GM19238 (cell line): Measurements from ENCODE around the gene CALML6.

Source experiments
- DNase-seq: peaks from one replicate; pipeline ENCODE4 v3.0.0; 2011; ENCODE audit warnings: low spot score; ENCODE audit not compliant: insufficient read length

The CALML6 gene

DNA sequence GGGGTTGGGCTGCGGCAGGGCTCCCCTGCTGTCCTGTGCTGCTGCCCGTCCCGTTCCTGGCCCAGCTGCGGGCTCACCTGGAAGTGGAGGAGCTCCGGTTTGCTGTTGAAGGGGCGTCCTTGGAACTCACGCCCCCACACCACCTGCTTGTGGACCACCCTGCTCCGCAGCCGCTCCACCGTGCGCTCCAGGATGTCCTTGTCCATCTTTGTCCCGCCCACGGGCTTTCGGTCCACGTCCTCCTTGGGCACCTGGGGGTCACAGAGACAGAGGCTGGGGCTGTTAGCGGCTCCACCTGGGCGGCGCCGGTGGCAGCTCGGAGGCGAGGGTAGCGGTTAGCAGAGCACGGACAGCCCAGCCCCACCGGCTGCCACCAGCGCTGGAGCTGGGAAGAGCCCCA is 49.8 kb downstream of the CALML6 start:
- DNase-seq = no peak

DNA sequence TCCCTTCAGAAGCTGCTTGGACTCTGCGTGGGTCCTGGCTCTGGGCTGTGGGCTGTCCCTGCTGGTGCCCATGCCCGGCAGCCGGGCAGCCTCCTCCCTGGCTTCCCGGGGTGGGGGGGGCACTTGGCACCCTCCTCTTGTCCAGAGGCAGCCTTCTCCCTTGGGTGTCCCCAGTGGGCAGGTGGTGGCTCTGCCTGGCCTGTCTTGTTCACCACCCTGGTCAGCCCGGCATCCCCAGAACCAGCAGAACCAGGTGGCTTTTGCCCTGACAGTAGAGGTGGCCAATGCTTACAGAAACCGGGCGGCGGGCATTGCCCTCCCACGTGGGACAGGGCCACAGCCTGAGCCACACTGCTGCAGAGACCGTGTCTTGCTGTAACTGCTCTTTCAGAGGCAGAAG is 50.5 kb downstream of the CALML6 start:
- no peak for DNase-seq

DNA sequence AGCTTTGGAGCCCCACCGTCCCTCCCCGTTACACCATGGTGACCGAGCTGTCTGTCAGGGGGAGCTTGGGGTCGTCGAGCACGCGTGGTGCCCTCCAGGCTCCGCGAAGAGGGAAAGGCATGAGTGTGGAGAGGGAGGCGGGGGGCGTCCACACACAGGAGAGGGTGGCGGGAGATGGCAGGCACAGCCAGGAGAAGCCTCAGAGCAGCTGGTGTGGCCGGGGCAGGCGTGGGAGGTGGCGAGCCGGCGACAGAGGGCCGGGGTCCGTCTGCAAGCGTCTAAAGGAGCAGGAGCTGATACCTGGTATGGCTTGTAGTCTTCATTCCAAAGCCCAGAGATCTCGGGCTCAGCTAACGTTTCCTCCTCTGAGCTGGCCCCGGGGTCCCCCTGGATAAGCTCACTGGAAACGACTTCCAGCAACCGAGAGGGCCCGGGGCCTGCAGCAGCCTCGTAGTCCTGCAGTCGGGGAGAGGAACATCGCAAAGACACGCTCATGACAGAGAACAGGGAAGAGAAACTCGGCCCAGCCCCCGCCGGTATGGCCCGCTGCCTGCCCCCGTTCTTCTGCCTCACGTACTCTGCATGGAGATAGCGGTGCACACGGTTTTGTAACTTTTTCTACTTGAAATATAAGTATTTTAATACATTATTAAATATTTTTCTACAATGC is 51.1 kb downstream of the CALML6 start:
- DNase-seq = no peak
